HG03196 (cell line): ENCODE data around the gene PLAAT3.
"Not testable (repeated sequence)": the region's sequence is repeated elsewhere in the genome, so short reads cannot be mapped to it uniquely, and the experiment has no call there.

Experiments used
- ATAC-seq: cut with Tn5 transposase; IDR thresholded peaks from one replicate; pipeline ENCODE4 v1.9.1; 2021; ENCODE audit not compliant: unreplicated experiment

The PLAAT3 gene

DNA sequence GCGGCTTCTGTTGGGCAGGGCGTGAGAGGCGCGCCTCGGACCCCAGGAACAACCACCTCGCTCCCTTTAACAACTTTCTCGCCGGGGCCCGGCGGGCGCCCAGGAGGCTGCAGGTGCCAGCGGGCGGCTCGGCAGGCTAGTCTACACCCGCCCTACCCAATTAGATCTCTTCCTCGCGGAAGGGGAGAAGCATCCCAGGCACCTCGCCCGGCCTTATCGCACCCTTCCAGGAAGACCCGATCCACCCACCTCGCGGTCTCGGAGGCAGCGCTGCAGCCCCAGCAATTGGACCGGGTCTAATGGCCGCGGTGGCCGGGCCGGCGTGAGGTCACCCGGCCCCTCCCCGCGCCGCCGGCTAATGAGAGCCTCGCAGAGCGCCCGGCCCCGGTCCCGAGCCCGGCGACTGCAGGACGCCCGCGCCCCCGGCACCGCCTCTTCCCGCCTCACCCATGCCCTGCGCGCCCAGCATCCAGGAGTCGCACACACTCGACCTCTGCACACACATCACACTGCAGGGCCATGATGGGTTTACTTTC lies at the start of gene PLAAT3:
PLAAT3 (minus strand) TSS at position 298 of the 536 bp plus-strand sequence. CDS start 419 bp downstream, outside the sequence.
- no peak for ATAC-seq

- no peak for ATAC-seq
Observed at GRCh38 chr11:63663809-63664208, 49.6 kb upstream of the PLAAT3 start.

DNA sequence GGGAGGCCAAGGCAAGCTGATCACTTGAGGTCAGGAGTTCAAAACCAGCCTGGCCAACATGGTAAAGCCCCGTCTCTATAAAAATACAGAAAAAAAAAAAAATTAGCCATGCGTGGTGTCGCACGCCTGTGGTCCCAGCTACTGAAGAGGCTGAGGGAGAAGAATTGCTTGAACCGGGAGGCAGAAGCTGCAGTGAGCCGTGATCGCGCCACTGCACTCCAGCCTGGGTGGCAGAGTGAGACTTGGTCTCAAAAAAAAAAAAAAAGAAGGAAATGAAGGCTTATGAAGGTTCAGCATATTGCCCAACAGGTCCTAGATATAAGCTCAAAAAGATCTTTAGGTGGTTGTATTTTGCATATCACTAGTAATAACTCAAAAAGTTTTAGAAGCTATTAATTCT lies 46.7 kb upstream of the PLAAT3 start:
- no peak for ATAC-seq

- no peak for ATAC-seq
Observed at GRCh38 chr11:63652671-63653070, 38.4 kb upstream of the PLAAT3 start.

GRCh38 chr11:63643205-63643604 lies 29.0 kb upstream of the PLAAT3 start:
- ATAC-seq: no peak

GRCh38 chr11:63641727-63642126 lies 27.5 kb upstream of the PLAAT3 start:
- no peak for ATAC-seq

GRCh38 chr11:63639199-63639832 lies 25.1 kb upstream of the PLAAT3 start:
- ATAC-seq: no peak

- ATAC-seq: not testable (repeated sequence)
Observed at GRCh38 chr11:63638436-63638835, 24.2 kb upstream of the PLAAT3 start.

DNA sequence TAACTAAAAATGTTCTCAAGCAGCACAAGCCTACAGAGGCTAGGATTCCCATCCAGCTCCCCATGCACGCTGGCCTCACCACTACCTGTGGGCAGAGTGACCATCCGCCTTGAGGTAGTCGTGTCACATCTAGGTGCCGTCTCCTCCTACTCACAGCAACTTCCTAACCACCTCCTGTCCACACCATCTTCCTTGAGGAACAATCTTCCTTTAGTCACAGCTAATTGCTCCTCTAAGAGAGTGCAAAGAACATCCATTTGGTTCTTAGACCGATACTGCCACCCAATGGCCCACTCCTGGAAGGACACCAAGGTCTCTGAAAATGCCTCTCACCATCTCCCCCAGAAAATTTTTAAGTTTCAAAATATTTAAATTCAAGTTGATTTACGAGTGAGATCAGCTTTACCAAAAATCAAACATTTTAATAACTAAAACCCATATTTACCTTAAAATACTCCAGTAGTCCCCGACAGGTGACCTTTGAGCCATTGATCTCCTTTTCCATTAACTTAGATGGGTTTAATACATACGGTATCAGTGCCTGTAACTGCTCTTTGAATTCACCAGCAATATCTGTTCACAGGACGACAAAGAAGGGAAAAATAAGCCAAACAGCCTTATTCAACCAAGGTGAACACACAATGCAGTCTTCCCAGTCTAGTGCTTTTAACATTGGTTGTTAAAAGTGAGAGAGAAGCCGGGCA lies 21.7 kb upstream of the PLAAT3 start:
- no peak for ATAC-seq

- ATAC-seq: no peak
Observed at GRCh38 chr11:63629426-63629825, 15.2 kb upstream of the PLAAT3 start.

DNA sequence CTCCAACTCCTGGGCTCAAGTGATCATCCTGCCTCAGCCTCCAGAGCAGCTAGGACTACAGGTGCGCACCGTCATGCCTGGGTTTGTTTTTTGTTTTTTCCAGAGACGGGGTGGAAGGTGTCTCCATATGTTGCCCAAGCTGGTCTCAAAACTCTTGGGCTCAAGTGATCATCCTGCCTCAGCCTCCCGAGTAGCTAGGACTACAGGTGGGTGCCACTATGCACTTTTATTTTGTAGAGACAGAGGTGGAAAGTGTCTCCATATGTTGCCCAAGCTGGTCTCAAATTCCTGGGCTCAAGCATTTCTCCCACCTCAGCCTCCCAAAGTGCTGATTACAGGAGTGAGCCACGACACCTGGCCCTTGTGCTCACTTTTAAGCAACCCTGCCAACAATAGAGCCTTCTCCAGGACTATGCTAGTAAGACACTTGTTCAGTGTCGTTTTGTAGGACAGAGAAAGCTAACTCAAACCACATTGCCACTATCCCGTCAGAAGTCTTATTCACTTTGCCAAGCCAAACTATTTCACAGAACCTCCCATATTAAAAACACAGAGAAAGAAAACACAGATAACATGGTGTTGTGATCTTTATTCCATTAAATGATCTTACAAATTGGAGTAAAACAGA lies 9.4 kb upstream of the PLAAT3 start:
- ATAC-seq: no peak

DNA sequence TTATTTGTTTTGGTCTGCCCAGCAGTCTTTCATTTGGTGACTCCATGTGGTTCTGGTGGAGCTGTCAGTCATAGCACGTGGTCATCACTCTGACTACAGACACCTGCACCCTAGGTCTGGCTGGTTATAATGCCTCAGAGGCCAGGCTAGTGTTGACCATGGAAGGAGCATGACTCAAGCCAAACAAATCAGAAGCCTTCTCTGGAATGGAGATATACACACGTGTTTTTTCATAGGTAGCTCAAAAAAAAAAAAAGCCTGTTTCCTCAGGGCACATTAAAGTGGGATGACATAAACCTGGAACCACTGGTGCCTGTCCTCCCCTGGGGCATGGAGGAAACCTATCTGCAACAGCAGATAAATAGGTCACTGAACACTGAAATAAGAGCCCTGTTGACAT lies 8.1 kb upstream of the PLAAT3 start:
- no peak for ATAC-seq

- no peak for ATAC-seq
Observed at GRCh38 chr11:63621071-63621470, 6.8 kb upstream of the PLAAT3 start.

DNA sequence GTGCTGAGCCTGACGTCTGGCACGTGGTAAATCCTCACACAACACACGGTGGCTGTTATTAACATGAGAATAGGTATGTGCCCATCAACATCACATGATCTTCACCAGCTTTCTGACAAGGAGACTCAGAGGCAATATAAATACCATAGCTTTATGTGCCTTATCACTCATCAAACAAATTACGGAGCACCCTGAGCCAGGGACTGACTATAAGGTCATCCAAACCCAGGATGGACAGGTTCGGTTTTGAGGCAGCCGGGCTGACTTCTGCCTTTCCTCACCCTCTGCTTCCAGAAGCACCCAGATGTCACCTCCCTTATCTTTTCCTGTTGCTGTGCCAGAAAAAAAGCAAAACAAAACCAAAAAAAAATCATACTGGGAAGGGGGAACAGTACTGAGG lies 5.7 kb upstream of the PLAAT3 start:
- ATAC-seq: no peak

DNA sequence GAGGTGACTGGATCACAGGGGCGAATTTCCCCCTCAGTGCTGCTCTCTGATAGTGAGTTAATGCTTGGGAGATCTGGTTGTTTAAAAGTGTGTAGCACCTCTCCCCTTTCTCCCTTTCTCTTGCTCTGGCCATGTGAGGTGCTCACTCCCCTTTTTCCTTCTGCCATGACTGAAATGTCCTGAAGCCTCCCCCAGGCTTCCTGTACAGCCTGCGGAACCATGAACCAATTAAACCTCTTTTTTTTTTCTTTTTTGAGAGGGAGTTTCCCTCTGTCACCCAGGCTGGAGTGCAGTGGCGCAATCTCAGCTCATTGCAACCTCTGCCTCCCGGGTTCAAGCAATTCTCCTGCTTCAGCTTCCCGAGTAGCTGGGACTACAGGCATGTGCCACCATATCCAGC lies 3.5 kb upstream of the PLAAT3 start:
- ATAC-seq: not testable (repeated sequence)

GRCh38 chr11:63616953-63617352 lies 2.7 kb upstream of the PLAAT3 start:
- no peak for ATAC-seq

- no peak for ATAC-seq
Observed at GRCh38 chr11:63613517-63614135, 607 bp downstream of the PLAAT3 start.

DNA sequence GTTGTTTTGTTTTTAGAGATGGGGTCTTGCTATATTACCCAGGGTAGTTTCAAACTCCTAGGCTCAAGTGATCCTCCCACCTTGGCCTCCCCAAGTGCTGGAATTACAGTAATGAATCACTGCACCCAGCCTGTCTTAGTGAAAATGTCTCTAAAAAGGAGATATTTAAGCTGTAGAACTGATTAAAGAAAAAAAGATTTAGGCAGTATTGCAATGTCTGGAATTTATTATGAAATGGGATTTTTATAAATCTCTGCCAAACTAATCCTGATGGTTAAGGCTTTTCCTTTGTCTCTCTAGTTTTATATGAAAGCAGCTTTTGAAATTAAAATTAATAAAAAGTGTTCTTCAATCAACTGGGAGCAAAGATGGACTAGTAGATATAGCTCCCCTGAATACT lies 2.1 kb downstream of the PLAAT3 start:
- ATAC-seq: no peak

- ATAC-seq: no peak
Observed at GRCh38 chr11:63611395-63611747, 2.9 kb downstream of the PLAAT3 start.

- ATAC-seq: no peak
Observed at GRCh38 chr11:63610604-63611394, 3.4 kb downstream of the PLAAT3 start.
